ENCODE results near the gene ESPL1. TPM values are rescaled to one million over a fixed set of nuclear protein-coding genes. Genes with fewer than 3 reads are reported as not detected.

Gene ESPL1
- total RNA-seq, 1 donor from 2014 or later = 0.67 TPM

DNA sequence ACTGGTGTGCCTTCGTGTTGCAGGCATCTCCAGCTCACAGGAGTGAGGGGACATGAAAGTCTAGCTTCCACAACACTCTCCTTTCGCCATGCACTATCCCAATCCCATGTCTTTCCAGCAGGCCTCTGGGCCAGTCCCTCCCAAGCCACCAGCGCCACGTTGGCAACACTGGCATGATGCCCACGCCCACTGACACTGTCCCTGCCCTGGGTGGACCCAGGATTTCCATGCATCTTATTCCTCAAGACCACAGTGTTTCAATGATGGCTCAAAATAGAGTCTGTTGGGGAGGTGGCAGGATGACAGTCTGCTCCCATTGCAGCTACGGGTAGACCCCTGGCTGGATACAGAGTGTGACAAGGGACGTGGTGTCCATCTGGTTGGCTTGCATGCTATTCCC lies 65.7 kb downstream of the ESPL1 start:
- DNase-seq (ENCODE audit: low spot score) = no peak

DNA sequence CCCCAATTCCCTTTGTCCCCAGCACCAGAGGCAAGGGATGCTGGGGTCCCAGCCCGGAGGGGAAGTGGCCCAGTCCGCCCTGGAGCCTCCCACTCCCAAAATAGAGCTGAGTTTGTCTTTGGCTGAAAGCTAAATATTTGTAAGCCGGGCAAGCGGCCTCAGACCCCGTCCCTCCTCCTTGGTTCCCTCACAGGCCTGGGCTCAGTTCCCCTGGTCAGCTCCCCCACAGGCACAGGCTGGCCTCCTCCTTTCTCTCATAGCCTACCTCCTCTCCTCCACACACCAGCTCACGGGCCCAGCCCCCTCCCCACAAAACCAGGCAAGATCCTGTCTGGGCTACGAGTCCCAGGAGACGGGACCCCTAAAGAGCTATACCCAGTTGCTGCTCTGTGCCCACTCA lies 66.7 kb downstream of the ESPL1 start:
- no peak for DNase-seq (ENCODE audit: low spot score)

DNA sequence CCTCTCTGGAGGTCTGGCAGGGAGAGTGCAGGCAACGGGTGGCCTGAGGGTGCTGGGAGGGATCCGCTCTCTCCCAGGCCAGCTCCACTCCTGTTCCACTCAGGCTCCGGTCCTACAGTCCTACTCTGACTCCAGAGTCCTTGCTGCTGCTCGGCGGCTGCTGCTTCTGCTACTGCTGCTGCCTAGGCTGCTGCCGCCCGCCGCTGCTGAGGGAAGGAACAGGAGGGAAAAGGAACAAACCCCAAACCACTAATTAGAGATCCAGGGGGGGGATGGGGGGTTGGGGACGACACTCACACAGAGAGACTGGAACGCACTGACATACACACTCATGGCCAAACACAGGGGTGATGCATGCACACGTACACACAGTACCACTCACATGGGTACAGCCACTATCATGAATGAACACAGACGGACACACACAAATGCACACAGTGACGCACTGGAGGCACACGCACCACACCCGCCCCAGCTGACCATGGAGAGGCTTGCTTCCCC lies 68.1 kb downstream of the ESPL1 start, which contains the start of gene SP7:
TSS of gene SP7 (minus strand) at position 174 of the 501 bp plus-strand sequence. CDS start 708 bp downstream, outside the sequence.
- DNase-seq (ENCODE audit: low spot score) = no peak

DNA sequence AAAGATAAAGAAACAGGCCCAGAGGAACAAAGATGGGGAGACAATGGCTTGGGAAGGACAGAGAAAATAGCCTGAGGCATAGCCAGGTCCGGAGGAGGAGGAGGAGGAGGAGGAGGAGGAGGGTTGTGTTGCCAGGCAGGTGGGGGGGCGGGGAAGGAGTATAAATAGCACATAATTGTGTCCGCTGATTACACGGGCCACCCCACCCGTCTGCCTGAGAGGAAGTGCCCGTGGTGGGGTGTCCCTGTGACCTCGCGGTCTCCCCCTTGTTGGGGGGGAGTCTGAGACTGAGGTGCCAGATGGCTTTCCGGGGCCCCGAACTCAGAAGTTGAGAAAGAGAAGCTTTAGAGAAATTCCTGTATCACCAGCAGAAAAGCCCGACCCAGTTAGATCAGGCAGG lies 69.9 kb downstream of the ESPL1 start:
- no peak for DNase-seq (ENCODE audit: low spot score)

DNA sequence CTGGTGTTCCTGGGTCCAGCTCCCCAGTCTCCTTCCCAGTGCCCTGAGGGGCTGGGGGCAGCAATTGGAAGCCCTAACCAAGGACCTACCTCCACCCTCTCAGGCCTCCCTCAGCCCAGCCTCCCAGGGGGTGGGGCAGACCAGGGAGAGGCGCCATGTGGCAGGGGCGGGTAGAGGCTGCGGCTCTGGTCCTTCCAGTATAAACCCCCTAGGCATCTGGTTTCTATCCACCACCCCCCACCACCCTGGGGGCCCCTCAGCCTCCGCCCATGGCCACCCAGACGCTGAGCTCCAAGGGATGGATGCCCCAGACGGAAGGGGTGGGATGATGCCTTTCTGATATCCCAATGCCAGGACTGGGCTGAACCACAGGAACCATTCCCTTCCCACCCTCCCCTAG lies 70.8 kb downstream of the ESPL1 start:
- DNase-seq (ENCODE audit: low spot score) = no peak

DNA sequence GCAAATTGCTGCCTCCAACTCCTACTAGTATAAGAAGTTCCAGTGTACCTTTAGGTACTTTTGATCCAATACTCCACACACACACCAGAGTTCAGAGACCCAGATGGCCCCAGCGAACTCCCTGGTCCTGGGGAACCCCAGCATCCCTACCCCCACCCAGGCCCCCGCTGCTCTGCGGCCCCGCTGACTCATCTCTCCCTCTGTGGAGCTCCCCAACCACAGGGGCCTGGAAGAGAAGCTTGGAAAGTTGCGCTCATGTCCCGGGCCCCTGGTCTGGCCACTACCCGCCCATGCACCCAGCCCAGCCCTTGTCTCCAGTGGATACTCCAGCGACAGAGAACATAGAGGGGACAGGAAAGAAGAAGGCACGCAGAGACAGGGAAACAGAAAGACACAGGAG lies 72.3 kb downstream of the ESPL1 start:
- DNase-seq (ENCODE audit: low spot score) = no peak

Other genes with a start within 250 kb of the ESPL1 start
- gene TNS2, start 218.2 kb upstream of the ESPL1 start, total RNA-seq = 210 TPM
- gene SPRYD3, start 188.9 kb upstream of the ESPL1 start, total RNA-seq = 46.2 TPM
- 195 TPM for gene IGFBP6, start 170.6 kb upstream of the ESPL1 start, total RNA-seq
- gene SOAT2, start 164.8 kb upstream of the ESPL1 start, total RNA-seq = not detected
- 39.7 TPM for gene ZNF740, start 87.6 kb upstream of the ESPL1 start, total RNA-seq
- 296 TPM for gene CSAD, start 87.4 kb upstream of the ESPL1 start, total RNA-seq
- 2.3 TPM for gene ITGB7, start 61.0 kb upstream of the ESPL1 start, total RNA-seq
- 18.0 TPM for gene RARG, start 36.1 kb upstream of the ESPL1 start, total RNA-seq
- gene PFDN5, start 27.2 kb downstream of the ESPL1 start, total RNA-seq = 371 TPM
- gene MYG1, start 31.4 kb downstream of the ESPL1 start, total RNA-seq = 41.4 TPM
- 36.4 TPM for gene AAAS, start 53.3 kb downstream of the ESPL1 start, total RNA-seq
- gene SP7, start 68.1 kb downstream of the ESPL1 start, total RNA-seq = not detected
- gene SP1, start 111.9 kb downstream of the ESPL1 start, total RNA-seq = 60.5 TPM
- not detected for gene AMHR2, start 155.6 kb downstream of the ESPL1 start, total RNA-seq
- gene PRR13, start 173.4 kb downstream of the ESPL1 start, total RNA-seq = 119 TPM
- 722 TPM for gene PCBP2, start 183.8 kb downstream of the ESPL1 start, total RNA-seq
- 12.2 TPM for gene MAP3K12, start 231.2 kb downstream of the ESPL1 start, total RNA-seq
- 16.8 TPM for gene TARBP2, start 233.0 kb downstream of the ESPL1 start, total RNA-seq
- not detected for gene NPFF, start 239.2 kb downstream of the ESPL1 start, total RNA-seq

Data from mesenteric fat pad (tissue), 1 donor.